ENCODE results near the gene RASGRF2.
"Not testable (repeated sequence)": the region's sequence is repeated elsewhere in the genome, so short reads cannot be mapped to it uniquely, and the experiment has no call there.

RASGRF2 gene

GRCh38 chr5:81080809-81081460 lies 120.8 kb downstream of the RASGRF2 start:
- no peak for DNase-seq

DNA sequence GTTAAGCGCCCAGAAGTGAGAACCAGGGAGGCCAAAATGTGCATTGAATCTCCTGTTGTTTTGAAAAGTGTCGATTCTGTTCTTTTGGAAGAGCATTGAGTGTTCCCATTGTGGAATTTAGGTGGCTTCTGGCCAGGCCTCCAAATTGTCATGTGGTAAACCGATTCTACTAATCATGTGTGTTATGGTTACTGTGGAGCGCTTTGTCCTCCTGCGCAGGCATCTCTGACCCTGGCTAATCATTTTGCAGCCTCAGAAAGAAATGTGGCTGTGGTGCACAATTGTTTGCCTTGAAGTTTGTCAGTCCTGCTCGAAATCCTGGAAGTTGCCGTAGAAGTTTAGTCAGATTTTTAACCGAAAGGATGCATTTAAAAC lies 121.3 kb downstream of the RASGRF2 start:
- no peak for DNase-seq

DNA sequence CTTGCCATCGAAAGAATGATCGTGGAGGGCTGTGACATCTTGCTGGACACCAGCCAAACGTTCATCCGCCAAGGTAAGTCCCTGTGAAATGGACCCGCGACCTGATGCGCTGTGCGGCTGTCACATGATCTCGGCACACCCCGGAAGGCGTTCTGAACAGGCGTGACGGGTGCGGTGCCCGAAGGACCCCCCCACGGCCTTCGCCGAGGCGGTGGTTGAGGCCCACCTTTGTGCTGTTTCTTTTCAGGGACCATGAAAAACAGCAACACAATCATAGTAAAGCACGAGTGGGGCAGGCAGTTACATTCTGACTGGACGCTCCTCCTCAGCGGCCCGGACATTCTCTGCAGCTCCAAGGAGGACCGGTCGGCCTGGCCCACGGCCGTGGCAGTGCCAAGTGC lies 126.7 kb downstream of the RASGRF2 start:
- DNase-seq = no peak

GRCh38 chr5:81091199-81091598 lies 131.0 kb downstream of the RASGRF2 start:
- no peak for DNase-seq

DNA sequence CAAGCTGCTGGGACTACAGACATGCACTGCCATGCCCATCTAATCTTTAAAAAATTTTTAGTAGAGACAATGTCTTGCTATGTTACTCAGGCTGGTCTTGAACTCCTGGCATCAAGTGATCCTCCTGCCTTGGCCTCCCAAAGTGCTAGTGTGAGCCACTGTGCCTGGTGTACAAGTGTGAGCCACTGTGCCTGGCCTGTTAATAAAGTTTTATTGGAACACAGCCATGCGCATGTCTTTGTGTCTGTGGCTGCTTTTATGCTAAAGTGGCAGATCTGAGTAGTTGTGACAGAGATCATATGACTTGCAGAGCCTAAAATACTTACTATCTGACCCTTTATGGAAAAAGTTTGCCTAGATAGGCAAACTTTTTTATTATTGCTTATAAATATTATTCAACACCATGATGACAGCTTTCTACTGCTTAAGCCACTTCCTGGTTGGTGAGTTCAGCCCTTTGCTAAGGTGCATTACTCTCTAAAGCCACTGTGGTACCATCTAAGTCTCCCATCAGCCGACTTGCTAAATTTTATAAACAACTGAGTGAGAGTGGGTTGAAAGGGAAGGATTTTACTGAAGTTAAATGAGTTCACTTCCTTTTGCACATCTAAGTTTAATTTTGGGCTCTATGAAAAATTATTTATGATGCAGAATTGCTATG lies 133.5 kb downstream of the RASGRF2 start:
- no peak for DNase-seq

GRCh38 chr5:81095835-81096234 lies 135.7 kb downstream of the RASGRF2 start:
- no peak for DNase-seq

DNA sequence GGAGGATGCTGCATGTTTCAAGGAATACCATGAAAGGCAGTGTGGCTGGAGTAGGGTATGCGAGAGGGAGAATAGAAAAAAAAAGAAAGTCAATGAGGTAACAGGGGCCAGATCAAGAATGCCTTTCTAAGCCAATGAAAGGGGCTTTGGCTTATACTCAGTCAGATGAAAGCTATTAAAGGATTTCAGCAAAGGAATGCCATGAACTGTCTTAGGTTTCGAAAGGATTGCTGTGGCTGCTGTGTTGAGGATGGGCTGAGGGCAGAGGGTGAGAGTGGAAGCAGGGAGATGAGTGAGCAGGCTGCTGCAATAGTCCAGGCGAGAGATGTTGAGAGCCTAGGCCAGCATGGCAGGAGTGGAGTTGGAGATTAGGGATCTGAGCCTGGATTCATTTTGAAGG lies 137.6 kb downstream of the RASGRF2 start:
- peak; percentile 27 for DNase-seq

GRCh38 chr5:81105261-81105877 lies 145.2 kb downstream of the RASGRF2 start:
- no peak for DNase-seq

DNA sequence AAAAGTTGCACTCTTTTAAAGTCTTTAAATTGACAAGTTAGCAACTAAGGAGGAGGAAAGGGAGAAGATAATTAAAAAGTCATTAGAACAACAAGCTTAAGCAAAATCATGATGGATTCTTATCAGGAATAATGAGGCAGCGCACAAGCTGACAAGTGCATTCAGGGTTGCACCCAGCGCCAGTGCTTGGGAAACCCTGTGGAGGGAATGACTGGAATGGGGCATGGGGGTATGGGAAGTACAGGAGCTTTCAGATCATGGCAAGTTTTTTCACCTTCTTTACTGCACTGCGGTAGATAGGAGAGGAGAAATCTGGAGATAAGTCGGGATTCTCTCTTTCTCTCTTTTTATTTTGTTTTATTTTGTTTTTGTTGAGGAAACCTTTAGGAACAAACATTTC lies 155.1 kb downstream of the RASGRF2 start:
- no peak for DNase-seq

DNA sequence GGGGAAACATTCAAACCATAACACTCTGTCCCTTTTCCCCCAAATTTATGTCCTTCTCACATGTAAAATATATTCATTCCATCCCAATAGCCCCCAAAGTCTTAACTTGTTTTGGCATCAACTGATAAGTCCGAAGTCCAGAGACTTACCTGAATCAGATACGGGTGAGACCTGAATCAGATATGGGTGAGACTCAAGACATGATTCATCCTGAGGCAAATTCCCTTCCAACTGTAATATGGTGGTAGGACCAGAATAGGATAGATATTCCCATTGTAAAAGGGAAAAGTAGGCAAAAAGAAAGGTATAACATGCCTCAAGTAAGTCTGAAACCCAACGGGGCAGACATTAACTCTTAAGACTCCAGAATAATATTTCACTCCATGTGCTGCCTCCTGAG lies 157.4 kb downstream of the RASGRF2 start:
- DNase-seq = no peak

GRCh38 chr5:81121273-81121672 lies 161.1 kb downstream of the RASGRF2 start:
- DNase-seq = no peak

DNA sequence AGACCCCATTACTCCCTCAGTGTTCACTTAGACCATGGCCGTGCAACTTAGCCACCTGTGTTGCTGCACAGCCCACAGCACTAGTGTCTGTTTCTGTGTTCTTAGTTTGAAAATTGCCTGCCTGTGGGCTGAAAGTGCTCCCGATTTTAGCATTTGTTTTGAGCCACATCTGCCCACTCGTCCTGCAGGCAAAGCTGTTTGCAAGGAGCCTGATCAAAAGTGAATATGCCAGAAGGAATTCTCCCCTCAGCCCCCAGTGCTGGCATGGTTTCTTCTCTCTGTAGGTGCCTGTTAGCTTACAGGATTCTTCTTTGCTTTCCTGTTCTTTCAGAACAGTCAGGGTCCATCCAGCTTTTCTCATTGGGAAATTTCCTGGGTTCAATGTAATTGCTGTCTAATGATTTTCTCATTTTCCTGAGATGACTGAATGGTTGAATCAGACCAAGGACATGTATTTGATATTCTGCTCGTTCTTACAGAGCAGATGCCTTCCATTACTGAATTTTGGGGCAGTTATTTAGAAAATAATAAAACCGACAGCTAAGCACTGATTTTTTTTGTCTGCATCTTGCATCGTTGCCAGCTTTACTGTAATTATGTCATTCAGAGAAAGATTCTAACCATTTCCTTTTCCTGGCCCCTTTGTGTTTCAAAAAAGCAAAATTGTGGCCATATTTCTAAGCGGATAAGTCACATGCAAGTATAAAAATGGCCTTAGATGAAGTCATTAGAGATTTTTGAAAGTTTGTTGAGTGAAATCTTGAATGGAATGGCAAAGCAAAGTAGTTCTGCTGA lies 161.9 kb downstream of the RASGRF2 start:
- no peak for DNase-seq

DNA sequence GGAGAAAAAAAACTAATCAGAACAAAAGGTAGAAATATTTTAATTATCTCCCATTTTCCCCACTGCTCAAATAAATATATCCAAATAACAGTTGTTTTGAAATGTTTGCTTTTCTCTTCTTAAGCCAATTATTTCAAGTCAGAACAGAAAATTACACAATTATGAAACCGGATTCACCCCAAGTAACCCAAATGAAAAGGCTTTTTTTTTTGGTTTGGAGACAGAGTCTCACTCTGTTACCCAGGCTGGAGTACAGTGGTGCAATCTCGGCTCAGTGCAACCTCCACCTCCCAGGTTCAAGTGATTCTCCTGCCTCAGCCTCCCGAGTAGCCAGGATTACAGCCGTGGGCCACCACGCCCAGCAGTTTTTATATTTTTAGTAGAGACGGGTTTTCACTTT lies 164.5 kb downstream of the RASGRF2 start:
- DNase-seq = not testable (repeated sequence)

- no peak for DNase-seq
Observed at GRCh38 chr5:81125959-81126358, 165.8 kb downstream of the RASGRF2 start.

DNA sequence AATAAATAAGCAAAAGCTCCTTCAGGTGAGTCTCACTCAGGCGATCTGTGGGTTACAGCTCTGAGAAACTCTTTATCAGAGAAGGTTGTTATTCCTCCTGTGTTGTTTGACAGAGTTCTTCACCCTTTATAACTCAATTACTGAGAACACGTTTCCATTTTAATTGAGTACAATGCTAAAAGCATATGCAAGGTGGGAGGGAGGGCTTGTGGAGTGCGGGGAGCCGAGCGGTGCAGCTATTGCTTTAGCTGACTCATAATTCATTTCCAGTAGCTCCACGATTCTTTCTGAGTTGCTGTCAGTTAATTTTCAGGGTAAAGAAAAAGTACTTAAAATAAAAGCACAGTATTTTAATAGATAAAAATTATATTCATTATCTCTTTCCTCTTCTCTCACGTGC lies 168.3 kb downstream of the RASGRF2 start:
- DNase-seq = no peak

DNA sequence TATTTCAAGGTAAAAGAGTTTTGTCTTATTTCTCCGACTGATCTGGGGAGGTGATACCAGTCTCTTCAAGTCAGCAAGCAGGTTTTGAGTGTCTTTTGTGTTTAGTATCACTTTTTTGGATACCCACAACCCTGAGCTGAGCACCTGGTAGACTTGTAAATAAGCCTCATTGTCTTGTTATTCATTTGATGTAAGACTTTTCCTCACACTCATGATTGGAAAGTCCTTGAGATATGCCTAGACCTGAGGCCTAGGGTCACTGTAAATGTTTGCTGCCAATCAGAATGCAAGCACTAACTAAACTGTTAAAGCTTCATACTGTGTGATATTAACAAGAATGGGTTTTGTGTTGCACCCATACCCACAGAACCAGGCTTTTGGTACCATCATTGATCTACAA lies 172.2 kb downstream of the RASGRF2 start:
- no peak for DNase-seq

- DNase-seq = no peak
Observed at GRCh38 chr5:81134066-81134465, 173.9 kb downstream of the RASGRF2 start.

- DNase-seq = no peak
Observed at GRCh38 chr5:81134566-81134965, 174.4 kb downstream of the RASGRF2 start.

GRCh38 chr5:81136557-81136956 lies 176.4 kb downstream of the RASGRF2 start:
- no peak for DNase-seq

DNA sequence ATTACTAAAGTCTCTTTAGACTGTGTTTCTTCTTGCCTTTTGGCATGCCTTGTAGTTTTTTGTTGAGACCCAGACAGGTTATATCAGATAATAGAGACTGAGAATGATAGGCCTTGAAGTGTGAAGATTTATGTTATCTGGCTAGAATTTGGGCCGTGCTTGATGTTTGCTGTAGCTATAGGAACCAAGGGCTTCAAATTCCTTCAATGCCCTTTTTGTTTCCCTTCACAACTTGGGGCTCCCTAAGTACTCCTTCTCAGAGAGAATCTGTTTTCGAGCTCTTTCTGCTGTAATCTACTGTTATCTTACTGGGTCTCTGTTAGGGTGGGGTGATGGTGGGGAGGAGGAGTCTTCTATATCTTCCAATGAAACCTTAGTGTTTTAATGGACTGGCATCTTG lies 177.7 kb downstream of the RASGRF2 start:
- no peak for DNase-seq

DNA sequence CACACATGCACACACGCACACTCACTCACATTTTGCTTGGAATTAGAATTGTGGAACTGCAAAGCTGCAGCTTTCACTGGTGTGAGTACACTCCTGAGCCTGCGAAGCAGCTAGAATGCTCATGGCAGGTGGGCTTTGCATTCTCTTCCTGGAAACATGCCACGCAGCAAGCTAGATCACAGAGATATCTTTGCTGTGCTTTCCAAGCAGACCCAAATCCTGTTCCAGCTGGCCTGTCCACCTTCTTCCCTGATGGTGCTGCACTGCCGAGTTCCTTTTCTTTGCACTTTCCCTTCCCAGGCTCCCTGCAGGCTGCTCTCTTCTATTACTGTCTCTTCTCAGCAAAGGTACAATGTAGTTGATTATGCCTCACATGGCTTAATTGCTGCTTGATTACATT lies 180.3 kb downstream of the RASGRF2 start:
- DNase-seq = no peak

GRCh38 chr5:81140943-81141342 lies 180.8 kb downstream of the RASGRF2 start:
- peak; percentile 69 for DNase-seq

DNA sequence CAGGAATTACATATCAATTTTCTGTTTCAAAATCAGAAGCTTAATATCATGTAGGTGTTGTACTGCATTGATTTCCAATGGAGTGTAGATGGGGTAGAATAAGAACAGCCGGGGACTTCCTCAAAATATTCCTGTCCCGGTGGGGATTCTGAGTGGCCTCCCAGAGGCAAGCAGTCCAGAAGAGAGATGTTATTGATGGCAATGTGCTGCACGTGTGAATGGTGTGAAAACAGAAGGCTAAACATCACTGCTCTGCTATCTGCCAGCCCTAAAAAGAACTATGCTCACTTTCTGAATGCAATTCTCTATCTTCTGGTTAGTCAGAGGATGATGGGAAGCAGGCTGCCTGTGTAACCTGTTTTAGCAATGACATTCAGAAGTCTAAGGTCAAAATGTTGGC lies 181.9 kb downstream of the RASGRF2 start:
- DNase-seq = no peak

All from fibroblast of skin of right quadriceps (primary cell).